Neutrophil (primary cell): ENCODE results near the gene BEST3.

Experiments used
- H3K27ac ChIP-seq: fragments of 200-600 bp; sonication (generic); 2 replicates; pipeline ENCODE4 v1.5.1; 2016; ENCODE audit warnings: mild to moderate bottlenecking, moderate library complexity
- H3K27me3 ChIP-seq: fragments of 200-600 bp; sonication (generic); 2 replicates; pipeline ENCODE4 v1.6.0; 2016; ENCODE audit warnings: mild to moderate bottlenecking
- H3K36me3 ChIP-seq: fragments of 200-600 bp; sonication (generic); 2 replicates; pipeline ENCODE4 v1.5.1; 2017
- H3K4me1 ChIP-seq, 2 experiments: fragments of 200-600 bp in 1 of 2; sonication (generic) in 1 of 2; 1 replicate in 1 of 2; 2 replicates in 1 of 2; pipeline versions ENCODE4 v1.5.1 to v1.6.1; 2013 to 2016; ENCODE audit warnings: low read depth in 1 of 2, low read length in 1 of 2, mild to moderate bottlenecking in 1 of 2, moderate library complexity in 1 of 2; ENCODE audit not compliant: control insufficient read depth in 1 of 2, insufficient read depth in 1 of 2
- H3K4me3 ChIP-seq, 2 experiments: fragments of 200-600 bp in 1 of 2; sonication (generic) in 1 of 2; 1 replicate in 1 of 2; 2 replicates in 1 of 2; pipeline ENCODE4 v1.5.1; 2013 to 2016; ENCODE audit warnings: low read depth in 1 of 2, low read length in 1 of 2, mild to moderate bottlenecking in 1 of 2, moderate library complexity in 1 of 2
- H3K9me3 ChIP-seq: fragments of 200-600 bp; sonication (generic); 2 replicates; pipeline ENCODE4 v1.5.1; 2016
- CTCF ChIP-seq: fragments of 200-600 bp; sonication (generic); IDR thresholded peaks from 2 replicates; pipeline ENCODE4 v1.5.1; 2016; ENCODE audit warnings: antibody characterized with exemption

The BEST3 gene

GRCh38 chr12:69698769-69699540, at the start of gene BEST3:
TSS of gene BEST3 (minus strand) at chr12:69699303. CDS start at chr12:69697798, 1,505 bp downstream.
- Histone ChIP-seq H3K4me3 (no peak within 1 kb of the TSS), H3K9me3 (no peaks in the 10 kb centered on the region), H3K27ac (no peak within 1 kb of the TSS), H3K36me3 (no peaks in the 10 kb centered on the region), H3K4me1 (no peaks in the 10 kb centered on the region), H3K27me3 (no peaks in the 10 kb centered on the region)
- no peak for TF ChIP-seq CTCF

GRCh38 chr12:69744109-69744508, 45.0 kb upstream of the BEST3 start:
- Histone ChIP-seq H3K27ac (no peak overlapping the region), H3K9me3 (no peaks in the 10 kb centered on the region), H3K4me1 (peaks cover 12 to 14% of the 10 kb centered on the region in 2 experiments), H3K36me3 (no peaks in the 10 kb centered on the region), H3K4me3 (no peak overlapping the region), H3K27me3 (no peaks in the 10 kb centered on the region)
- TF ChIP-seq CTCF: no peak

GRCh38 chr12:69739287-69740191, 40.4 kb upstream of the BEST3 start:
- Histone ChIP-seq H3K4me1 (peaks cover 14 to 16% of the 10 kb centered on the region in 2 experiments), H3K9me3 (no peaks in the 10 kb centered on the region), H3K27me3 (peaks cover 40% of the 10 kb centered on the region), H3K4me3 (peak overlapping the region; percentile 81 to 91), H3K36me3 (no peaks in the 10 kb centered on the region), H3K27ac (peak overlapping the region; percentile 73)
- TF ChIP-seq CTCF: no peak

- Histone ChIP-seq H3K9me3 (no peaks in the 10 kb centered on the region), H3K36me3 (no peaks in the 10 kb centered on the region), H3K4me3 (peak within 1 kb of the TSS; percentile 81 to 91), H3K27me3 (peaks cover 49% of the 10 kb centered on the region), H3K4me1 (peaks cover 14 to 16% of the 10 kb centered on the region in 2 experiments), H3K27ac (peak within 1 kb of the TSS; percentile 73)
- peak; percentile 80 for TF ChIP-seq CTCF
Observed at GRCh38 chr12:69738351-69739286, 39.5 kb upstream of the BEST3 start, which contains the start of gene RAB3IP. TSS of gene RAB3IP (plus strand) at chr12:69738860. CDS start at chr12:69755409, 16,549 bp downstream.

- TF ChIP-seq CTCF: no peak
- no peaks in the 10 kb centered on the region for H3K9me3 ChIP-seq
- no peak overlapping the region for H3K27ac ChIP-seq
- peaks cover 60% of the 10 kb centered on the region for H3K27me3 ChIP-seq
- H3K36me3 ChIP-seq: no peaks in the 10 kb centered on the region
- H3K4me3 ChIP-seq: no peak overlapping the region
- H3K4me1 ChIP-seq: peaks cover 0 to 4% of the 10 kb centered on the region in 2 experiments
Observed at GRCh38 chr12:69733638-69734037, 34.5 kb upstream of the BEST3 start.
